CD4-positive, CD25-positive, alpha-beta regulatory T cell (primary cell): ENCODE data around the gene PDLIM3. TPM values are rescaled to one million over a fixed set of nuclear protein-coding genes. Genes with fewer than 3 reads are reported as not detected.

Source experiments
- ATAC-seq, 2 donors: fragments of 150-1000 bp; cut with Tn5 transposase; one replicate each; pipeline ENCODE4 v1.10.0; 2021; ENCODE audit warnings: low read depth in 2 of 2, moderate number of reproducible peaks in 2 of 2, moderate library complexity in 1 of 2
- DNase-seq, 3 donors: peaks; one replicate each; pipeline versions ENCODE4 v3.0.0 to v3.0.0-alpha.2; 2012 to 2022; ENCODE audit warnings: mixed read lengths in 1 of 3
- H3K27ac ChIP-seq: one replicate; pipeline ENCODE4 v1.7.0; 2013; ENCODE audit warnings: mild to moderate bottlenecking, low read length; ENCODE audit not compliant: insufficient read depth, poor library complexity, severe bottlenecking
- H3K27me3 ChIP-seq: one replicate; pipeline ENCODE4 v1.7.0; 2013; ENCODE audit warnings: low read length; ENCODE audit not compliant: control insufficient read depth, insufficient read depth
- H3K36me3 ChIP-seq: one replicate; pipeline ENCODE4 v1.7.0; 2013; ENCODE audit warnings: mild to moderate bottlenecking, low read length, moderate library complexity; ENCODE audit not compliant: control insufficient read depth, insufficient read depth
- H3K4me1 ChIP-seq: 2 replicates; pipeline ENCODE4 v1.7.0; 2013; ENCODE audit warnings: mild to moderate bottlenecking, low read length; ENCODE audit not compliant: insufficient read depth, control insufficient read depth, poor library complexity, severe bottlenecking
- H3K4me3 ChIP-seq: one replicate; pipeline ENCODE4 v1.7.0; 2013; ENCODE audit warnings: low read depth, mild to moderate bottlenecking, low read length, moderate library complexity
- H3K9me3 ChIP-seq, 2 experiments: 1 replicate in 1 of 2; 2 replicates in 1 of 2; pipeline ENCODE4 v1.7.0; 2013; ENCODE audit warnings: low read length in 2 of 2, mild to moderate bottlenecking in 1 of 2, moderate library complexity in 1 of 2; ENCODE audit not compliant: control insufficient read depth in 2 of 2
- H3K27ac Mint-ChIP-seq, 3 donors: one replicate each; pipeline ENCODE4 v1.8.0; 2020 to 2022; ENCODE audit warnings: mild to moderate bottlenecking in 3 of 3, mixed read lengths in 3 of 3, moderate library complexity in 2 of 3
- H3K27me3 Mint-ChIP-seq: one replicate; pipeline ENCODE4 v1.8.0; 2022; ENCODE audit warnings: mild to moderate bottlenecking, mixed read lengths
- H3K36me3 Mint-ChIP-seq: one replicate; pipeline ENCODE4 v1.8.0; 2020; ENCODE audit warnings: mixed read lengths
- H3K4me1 Mint-ChIP-seq, 4 donors: one replicate each; pipeline ENCODE4 v1.8.0; 2020 to 2022; ENCODE audit warnings: mixed read lengths in 4 of 4, mild to moderate bottlenecking in 1 of 4
- H3K4me3 Mint-ChIP-seq, 4 donors: one replicate each; pipeline ENCODE4 v1.8.0; 2020 to 2022; ENCODE audit warnings: mild to moderate bottlenecking in 4 of 4, mixed read lengths in 4 of 4, moderate library complexity in 3 of 4
- H3K9me3 Mint-ChIP-seq, 7 donors: one replicate each; pipeline ENCODE4 v1.8.0; 2020 to 2022; ENCODE audit warnings: mixed read lengths in 7 of 7, mild to moderate bottlenecking in 3 of 7, moderate library complexity in 2 of 7
- polyA plus RNA-seq, 4 donors: library from polyadenylated mRNA; unstranded; fragments of 300-500 nt; fragmentation: Illumina TruSeq; gene quantifications; one replicate each; pipeline ENCODE4 v1.2.3, GENCODE V29; 2021
- total RNA-seq: library from RNA; stranded (reverse); gene quantifications from one replicate; pipeline ENCODE4 v1.2.3, GENCODE V29; 2022

The PDLIM3 gene
- total and polyA plus RNA-seq, 5 donors from 2014 or later, result not detected

GRCh38 chr4:185467991-185468390 lies 67.3 kb downstream of the PDLIM3 start:
- peak overlapping the region in 1 of 4 donors; percentile 55 for H3K4me3 Mint-ChIP-seq

DNA sequence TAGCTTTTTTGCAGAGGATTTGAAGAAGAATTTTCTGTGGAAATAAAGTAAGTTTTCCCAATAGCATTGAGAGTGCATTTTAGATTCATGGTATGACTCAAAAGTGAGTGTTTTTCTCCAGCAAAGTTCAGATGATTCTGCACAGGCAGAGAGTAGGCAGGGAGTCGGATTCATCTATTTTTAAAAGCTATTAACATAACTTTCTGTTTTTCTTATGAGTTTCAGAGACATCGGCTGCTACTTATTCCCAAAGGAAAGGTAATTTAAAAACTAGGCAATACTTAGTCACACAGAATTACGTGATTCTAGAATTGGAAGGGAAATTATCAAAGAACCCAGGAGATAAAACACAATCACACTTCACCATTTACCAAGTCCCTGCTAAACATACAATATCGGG lies 68.2 kb downstream of the PDLIM3 start:
- no peak overlapping the region for H3K27ac Mint-ChIP-seq
- peaks cover 0 to 17% (median 9%) of the 10 kb centered on the region in 4 donors for H3K4me1 Mint-ChIP-seq
- H3K36me3 Mint-ChIP-seq, result no peaks in the 10 kb centered on the region
- H3K4me3 ChIP-seq, result no peak overlapping the region
- no peaks in the 10 kb centered on the region for H3K36me3 ChIP-seq
- peak overlapping the region in 1 of 4 donors; percentile 11 for H3K4me3 Mint-ChIP-seq
- peaks cover 2% of the 10 kb centered on the region for H3K27me3 ChIP-seq
- H3K27ac ChIP-seq, result no peak overlapping the region
- DNase-seq (no peak), ATAC-seq (no peak)
- H3K4me1 ChIP-seq, result peaks cover 18% of the 10 kb centered on the region
- H3K9me3 Mint-ChIP-seq, result peaks cover 0 to 4% (median 0%) of the 10 kb centered on the region in 7 donors
- H3K9me3 ChIP-seq, result no peaks in the 10 kb centered on the region
- peaks cover 43% of the 10 kb centered on the region for H3K27me3 Mint-ChIP-seq

More at GRCh38 chr4:185467991-185468390, 67.3 kb downstream of the PDLIM3 start:
- ATAC-seq (no peak), DNase-seq (no peak)
- Histone ChIP-seq H3K27ac (no peak overlapping the region), H3K4me1 (peaks cover 21% of the 10 kb centered on the region), H3K4me3 (no peak overlapping the region), H3K36me3 (no peaks in the 10 kb centered on the region), H3K9me3 (no peaks in the 10 kb centered on the region), H3K27me3 (peaks cover 2% of the 10 kb centered on the region)
- H3K27ac Mint-ChIP-seq, result no peak overlapping the region
- H3K27me3 Mint-ChIP-seq, result peaks cover 34% of the 10 kb centered on the region
- peaks cover 0 to 4% (median 0%) of the 10 kb centered on the region in 7 donors for H3K9me3 Mint-ChIP-seq
- no peaks in the 10 kb centered on the region for H3K36me3 Mint-ChIP-seq
- peaks cover 0 to 19% (median 9%) of the 10 kb centered on the region in 4 donors for H3K4me1 Mint-ChIP-seq

DNA sequence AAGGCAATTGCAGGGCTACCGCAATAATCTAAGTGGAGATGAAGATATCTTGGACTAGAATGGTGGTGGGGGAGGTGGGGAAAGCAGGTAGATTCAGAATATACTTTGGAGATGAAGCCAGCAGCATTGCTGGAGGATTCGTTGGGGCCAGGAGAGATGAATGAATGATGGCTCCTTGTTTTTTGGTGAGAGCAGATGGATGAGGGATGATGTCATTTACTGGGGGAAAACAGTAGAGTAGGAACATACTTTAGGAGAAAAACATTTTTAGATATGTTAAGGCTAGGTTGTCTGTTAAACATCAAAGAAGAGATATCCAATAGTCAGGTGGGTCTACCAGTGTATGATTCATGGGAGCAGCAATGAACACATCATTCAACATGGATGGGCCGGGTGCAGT lies 69.6 kb downstream of the PDLIM3 start:
- Histone ChIP-seq H3K27ac (no peak overlapping the region), H3K4me1 (peaks cover 8% of the 10 kb centered on the region), H3K36me3 (no peaks in the 10 kb centered on the region), H3K4me3 (no peak overlapping the region), H3K27me3 (peaks cover 5% of the 10 kb centered on the region), H3K9me3 (no peaks in the 10 kb centered on the region)
- Mint-ChIP-seq H3K36me3 (no peaks in the 10 kb centered on the region), H3K4me1 (peaks cover 0 to 12% (median 7%) of the 10 kb centered on the region in 4 donors), H3K9me3 (peaks cover 0 to 4% (median 0%) of the 10 kb centered on the region in 7 donors), H3K27me3 (peaks cover 45% of the 10 kb centered on the region), H3K4me3 (no peak overlapping the region), H3K27ac (no peak overlapping the region)
- DNase-seq (no peak), ATAC-seq (no peak)

DNA sequence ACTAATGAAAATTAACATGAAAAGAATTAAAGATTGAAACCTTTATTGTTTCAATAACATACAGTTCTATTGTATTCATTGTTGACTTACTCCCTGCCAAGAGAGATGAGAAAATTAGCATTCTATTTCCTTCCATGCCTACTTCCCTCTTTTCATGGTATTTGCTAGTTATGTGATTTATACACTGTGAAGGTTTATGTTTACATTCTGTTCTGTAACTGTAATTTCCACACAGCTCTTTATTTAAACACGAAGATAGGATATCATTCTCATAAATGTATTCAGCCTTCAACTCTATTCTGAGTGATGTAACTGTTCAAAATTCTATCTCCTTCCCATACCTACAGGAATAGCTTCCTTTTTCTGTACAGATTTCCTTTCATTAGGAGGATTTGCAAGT lies 70.4 kb downstream of the PDLIM3 start:
- Histone ChIP-seq H3K27me3 (peaks cover 5% of the 10 kb centered on the region), H3K27ac (no peak overlapping the region), H3K36me3 (no peaks in the 10 kb centered on the region), H3K4me3 (no peak overlapping the region), H3K4me1 (no peaks in the 10 kb centered on the region), H3K9me3 (no peaks in the 10 kb centered on the region)
- no peaks in the 10 kb centered on the region for H3K36me3 Mint-ChIP-seq
- H3K4me1 Mint-ChIP-seq, result peaks cover 0 to 6% (median 1%) of the 10 kb centered on the region in 4 donors
- no peak overlapping the region for H3K4me3 Mint-ChIP-seq
- H3K9me3 Mint-ChIP-seq, result peaks cover 0 to 4% (median 0%) of the 10 kb centered on the region in 7 donors
- no peak for DNase-seq
- ATAC-seq, result no peak
- H3K27me3 Mint-ChIP-seq, result peaks cover 53% of the 10 kb centered on the region
- H3K27ac Mint-ChIP-seq, result no peak overlapping the region

DNA sequence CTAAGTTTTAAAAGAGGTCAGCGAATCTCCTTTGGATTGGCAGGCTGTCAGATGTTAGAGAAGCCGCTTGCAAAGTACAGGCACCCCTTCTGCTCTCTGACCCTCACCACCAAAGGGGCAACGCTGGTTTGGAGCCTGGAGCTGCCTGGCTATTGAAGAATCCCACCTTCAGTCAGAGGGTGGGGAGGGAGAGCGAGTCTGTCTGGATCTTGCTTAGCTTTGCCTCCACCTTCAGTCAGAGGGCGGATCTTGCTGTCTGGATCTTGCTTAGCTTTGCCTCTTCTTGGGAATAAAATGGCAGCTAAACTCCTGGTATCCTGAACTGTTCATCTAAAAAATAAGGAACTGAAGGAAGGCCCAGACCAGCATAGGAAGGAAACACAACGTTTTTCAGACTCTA lies 71.1 kb downstream of the PDLIM3 start:
- Mint-ChIP-seq H3K27me3 (peaks cover 55% of the 10 kb centered on the region), H3K9me3 (peaks cover 0 to 2% (median 0%) of the 10 kb centered on the region in 7 donors), H3K36me3 (no peaks in the 10 kb centered on the region), H3K4me1 (no peaks in the 10 kb centered on the region), H3K4me3 (no peak overlapping the region), H3K27ac (no peak overlapping the region)
- Histone ChIP-seq H3K36me3 (no peaks in the 10 kb centered on the region), H3K27me3 (peaks cover 8% of the 10 kb centered on the region), H3K4me3 (no peak overlapping the region), H3K9me3 (no peaks in the 10 kb centered on the region), H3K4me1 (no peaks in the 10 kb centered on the region), H3K27ac (no peak overlapping the region)
- DNase-seq (no peak), ATAC-seq (no peak)

DNA sequence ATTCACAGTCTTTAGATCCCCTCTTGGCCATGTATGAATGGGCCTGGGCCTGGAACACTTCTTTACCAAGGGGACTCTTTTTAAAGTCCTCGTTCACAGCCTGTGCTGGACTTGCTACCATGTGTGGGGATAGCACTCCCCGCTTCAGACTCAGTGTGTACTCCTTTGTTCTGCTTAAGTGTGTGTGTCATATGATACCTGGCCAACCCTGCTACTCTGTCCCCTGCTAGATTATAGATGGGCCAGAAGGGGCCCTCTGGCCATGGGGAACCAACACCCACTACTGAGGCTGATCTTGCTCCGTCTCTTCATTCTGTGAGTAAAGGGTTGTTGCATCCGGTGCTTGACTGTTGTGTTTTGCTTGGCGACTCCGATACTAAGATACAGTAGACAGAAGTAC lies 71.8 kb downstream of the PDLIM3 start:
- no peak overlapping the region for H3K27ac Mint-ChIP-seq
- Histone ChIP-seq H3K27ac (no peak overlapping the region), H3K36me3 (no peaks in the 10 kb centered on the region), H3K4me3 (no peak overlapping the region), H3K4me1 (no peaks in the 10 kb centered on the region), H3K27me3 (peaks cover 8% of the 10 kb centered on the region), H3K9me3 (no peaks in the 10 kb centered on the region)
- no peaks in the 10 kb centered on the region for H3K36me3 Mint-ChIP-seq
- no peak for ATAC-seq
- H3K9me3 Mint-ChIP-seq, result peaks cover 0 to 2% (median 0%) of the 10 kb centered on the region in 7 donors
- H3K4me1 Mint-ChIP-seq, result no peaks in the 10 kb centered on the region
- H3K27me3 Mint-ChIP-seq, result peaks cover 61% of the 10 kb centered on the region
- no peak for DNase-seq
- H3K4me3 Mint-ChIP-seq, result no peak overlapping the region

DNA sequence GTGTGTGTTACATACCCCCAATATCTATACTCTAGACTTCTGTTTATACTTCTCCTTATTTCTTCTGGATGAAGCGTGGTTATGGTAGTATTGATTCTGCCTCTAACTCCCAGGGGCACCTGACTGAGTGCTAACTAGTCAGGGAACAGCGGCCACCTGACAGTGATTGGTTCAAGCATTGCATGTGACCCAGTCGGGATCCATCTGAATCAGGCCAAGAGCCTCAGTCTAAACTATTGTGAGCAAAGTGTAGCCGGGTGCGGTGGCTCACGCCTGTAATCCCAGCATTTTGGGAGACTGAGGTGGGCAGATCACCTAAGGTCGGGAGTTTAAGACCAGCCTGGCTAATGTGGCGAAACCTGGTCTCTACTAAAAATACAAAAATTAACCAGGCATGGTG lies 73.7 kb downstream of the PDLIM3 start:
- Histone ChIP-seq H3K27me3 (peaks cover 13% of the 10 kb centered on the region), H3K27ac (no peak overlapping the region), H3K4me3 (no peak overlapping the region), H3K36me3 (no peaks in the 10 kb centered on the region), H3K9me3 (no peaks in the 10 kb centered on the region), H3K4me1 (no peaks in the 10 kb centered on the region)
- H3K9me3 Mint-ChIP-seq, result peaks cover 0 to 2% (median 0%) of the 10 kb centered on the region in 7 donors
- DNase-seq, result no peak
- no peak for ATAC-seq
- H3K27me3 Mint-ChIP-seq, result peaks cover 67% of the 10 kb centered on the region
- no peak overlapping the region for H3K27ac Mint-ChIP-seq
- H3K36me3 Mint-ChIP-seq, result no peaks in the 10 kb centered on the region
- H3K4me1 Mint-ChIP-seq, result no peaks in the 10 kb centered on the region
- no peak overlapping the region for H3K4me3 Mint-ChIP-seq

- H3K27ac ChIP-seq, result no peak overlapping the region
- H3K36me3 Mint-ChIP-seq, result no peaks in the 10 kb centered on the region
- H3K9me3 ChIP-seq, result no peaks in the 10 kb centered on the region
- no peak for DNase-seq
- no peak overlapping the region for H3K4me3 Mint-ChIP-seq
- peaks cover 54% of the 10 kb centered on the region for H3K27me3 Mint-ChIP-seq
- no peak overlapping the region for H3K4me3 ChIP-seq
- peaks cover 0 to 2% (median 0%) of the 10 kb centered on the region in 7 donors for H3K9me3 Mint-ChIP-seq
- no peak for ATAC-seq
- peaks cover 0 to 2% (median 0%) of the 10 kb centered on the region in 4 donors for H3K4me1 Mint-ChIP-seq
- H3K4me1 ChIP-seq, result no peaks in the 10 kb centered on the region
- no peaks in the 10 kb centered on the region for H3K36me3 ChIP-seq
- H3K27ac Mint-ChIP-seq, result no peak overlapping the region
- H3K27me3 ChIP-seq, result peaks cover 11% of the 10 kb centered on the region
Observed at GRCh38 chr4:185457136-185457535, 78.2 kb downstream of the PDLIM3 start.
